Limb (tissue), 2 donors: ENCODE results near the gene CRYM.
"Not testable (repeated sequence)": the region's sequence is repeated elsewhere in the genome, so short reads cannot be mapped to it uniquely, and the experiment has no call there.

ENCODE experiments used
- DNase-seq, 2 donors: peaks; one replicate each; pipeline ENCODE4 v3.0.0-alpha.2; 2016; ENCODE audit errors: extremely low spot score in 2 of 2

Gene CRYM

GRCh38 chr16:21279501-21279900 is 1.4 kb upstream of the CRYM start:
- no peak for DNase-seq

- DNase-seq = no peak
Measured at GRCh38 chr16:21277045-21277926, 804 bp downstream of the CRYM start.

- DNase-seq = no peak
Measured at GRCh38 chr16:21276090-21276489, 2.0 kb downstream of the CRYM start.

GRCh38 chr16:21275529-21275928 is 2.6 kb downstream of the CRYM start:
- DNase-seq = no peak

GRCh38 chr16:21274172-21274726 is 3.8 kb downstream of the CRYM start:
- no peak for DNase-seq

DNA sequence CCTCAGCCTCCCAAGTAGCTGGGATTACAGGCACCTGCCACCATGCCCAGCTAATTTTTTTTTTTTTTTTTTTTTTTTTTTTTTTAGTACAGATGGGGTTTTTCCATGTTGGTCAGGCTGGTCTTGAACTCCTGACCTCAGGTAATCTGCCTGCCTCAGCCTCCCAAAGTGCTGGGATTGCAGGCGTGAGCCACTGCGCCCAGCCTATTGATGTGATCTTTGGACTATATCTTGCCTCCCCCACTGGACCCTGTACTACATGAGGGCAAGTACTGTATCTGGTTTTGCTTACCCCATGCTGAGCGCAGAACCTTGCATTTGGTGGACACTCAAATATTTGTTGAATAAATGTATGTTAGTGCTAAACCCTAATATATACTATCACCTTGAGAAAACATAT is 5.3 kb downstream of the CRYM start:
- DNase-seq = not testable (repeated sequence)

DNA sequence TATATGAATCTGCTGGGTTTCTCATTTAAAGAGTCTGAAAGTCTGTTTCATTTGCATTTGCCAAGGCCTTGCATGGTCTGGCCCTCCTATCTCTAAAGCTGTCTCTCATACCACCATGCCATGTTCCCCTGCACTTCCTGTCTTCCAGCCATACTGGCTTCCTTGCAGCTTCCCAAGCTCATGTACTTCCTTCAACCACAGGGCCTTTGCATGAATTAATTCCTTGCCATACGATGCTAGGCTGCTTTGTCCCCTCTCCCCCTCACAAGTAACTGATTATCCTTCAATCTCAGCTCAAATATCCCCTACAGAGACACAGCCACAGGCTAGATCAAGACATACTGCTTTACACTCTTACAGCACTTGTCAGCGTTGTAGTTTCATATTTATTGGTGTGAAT is 5.8 kb downstream of the CRYM start:
- no peak for DNase-seq

DNA sequence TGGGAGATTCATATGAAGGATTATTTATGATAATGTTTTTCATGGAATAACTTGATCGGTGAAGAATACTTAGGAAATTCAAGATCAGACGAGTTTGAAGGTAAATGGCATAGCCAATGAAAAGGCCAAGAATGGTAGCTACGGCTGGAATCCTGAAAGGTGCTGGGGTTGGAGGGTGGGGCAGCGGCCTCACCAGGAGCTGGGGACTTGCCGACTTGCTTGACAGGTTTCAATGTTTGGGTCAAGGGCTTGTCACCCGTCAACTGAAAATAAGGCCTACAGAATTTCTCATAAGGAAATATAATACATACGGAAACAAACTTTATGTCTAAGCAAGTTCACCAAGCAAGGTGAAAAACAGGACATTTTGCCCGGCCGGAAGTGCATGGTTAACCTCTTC is 9.9 kb downstream of the CRYM start:
- no peak for DNase-seq

DNA sequence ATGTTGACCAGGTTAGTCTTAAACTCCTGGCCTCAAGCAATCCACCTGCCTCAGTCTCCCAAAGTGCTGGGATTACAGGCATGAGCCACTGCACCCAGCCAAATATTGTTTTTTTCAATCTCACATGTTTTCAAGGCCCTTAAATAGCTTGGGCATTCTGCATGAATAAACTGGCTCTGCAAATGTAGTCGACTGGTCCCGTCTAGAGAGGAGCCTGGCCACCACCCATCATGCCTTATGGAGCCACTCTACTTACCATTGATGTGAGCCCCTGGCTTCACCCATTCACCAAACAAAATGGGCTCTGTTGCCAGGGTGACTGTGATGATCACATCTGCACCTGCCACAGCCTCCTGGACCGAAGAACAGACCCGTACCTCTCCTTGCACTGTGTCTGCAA is 10.8 kb downstream of the CRYM start:
- DNase-seq = no peak

DNA sequence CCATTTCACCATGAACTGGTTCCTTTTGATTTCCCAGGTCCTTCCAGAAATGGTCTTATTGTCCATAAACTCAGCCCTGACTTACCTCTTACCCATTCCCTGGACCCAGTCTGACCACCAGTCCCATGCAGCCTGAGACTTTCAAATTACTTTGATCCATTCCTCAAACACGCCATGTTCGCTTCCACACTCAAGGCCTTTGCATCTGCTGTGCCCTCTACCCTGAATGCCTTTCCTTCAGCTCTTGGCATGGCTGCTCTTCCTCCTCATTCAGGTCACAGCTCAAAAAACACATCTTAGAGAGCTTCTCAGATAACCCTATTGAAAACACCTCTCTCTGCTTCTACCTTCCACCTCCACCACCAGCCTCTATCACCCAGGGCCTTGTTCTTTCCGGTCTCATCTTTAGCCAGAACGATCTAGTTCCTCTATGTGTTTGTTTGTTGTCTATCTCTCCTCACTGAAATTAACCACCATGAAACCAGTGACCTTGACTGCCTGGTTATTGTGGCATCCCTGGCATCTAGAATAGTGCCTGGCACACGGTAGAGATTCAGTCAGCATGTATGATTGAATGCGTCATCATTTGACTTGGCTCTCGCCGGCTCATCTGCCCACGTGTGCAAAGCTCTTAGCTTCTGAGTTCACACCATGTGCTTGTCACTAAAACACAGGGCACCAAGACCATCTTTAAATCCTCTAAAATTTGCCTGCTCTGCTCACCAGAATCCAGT is 12.8 kb downstream of the CRYM start:
- DNase-seq = no peak

DNA sequence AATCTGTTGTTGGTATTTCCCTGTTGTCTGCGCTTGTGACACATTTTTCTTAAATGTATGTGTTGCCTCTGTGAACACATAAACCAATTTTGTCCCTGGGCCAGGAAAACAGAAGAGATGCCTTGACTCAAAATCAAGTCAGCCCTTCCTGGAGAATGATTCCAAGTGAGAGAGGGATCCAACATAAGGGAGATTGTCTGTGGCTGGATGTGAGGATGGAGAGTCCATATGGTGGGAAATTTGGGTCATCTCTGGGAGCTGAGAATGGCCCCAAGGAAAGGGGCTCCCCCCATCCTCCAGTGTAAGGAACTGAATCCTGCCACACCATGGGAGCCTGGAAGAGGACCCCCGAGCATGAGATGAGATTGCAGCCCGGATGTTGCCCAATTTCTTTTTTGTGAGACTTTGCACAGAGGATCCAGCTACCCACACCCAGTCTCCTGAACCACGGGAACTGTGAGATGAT is 13.5 kb downstream of the CRYM start:
- DNase-seq = no peak

GRCh38 chr16:21263640-21264570 is 14.2 kb downstream of the CRYM start:
- DNase-seq = peak; percentile 34

- DNase-seq = no peak
Measured at GRCh38 chr16:21262779-21263639, 15.1 kb downstream of the CRYM start.

GRCh38 chr16:21260870-21261791 is 17.0 kb downstream of the CRYM start:
- no peak for DNase-seq

- no peak for DNase-seq
Measured at GRCh38 chr16:21257284-21257683, 20.8 kb downstream of the CRYM start.

DNA sequence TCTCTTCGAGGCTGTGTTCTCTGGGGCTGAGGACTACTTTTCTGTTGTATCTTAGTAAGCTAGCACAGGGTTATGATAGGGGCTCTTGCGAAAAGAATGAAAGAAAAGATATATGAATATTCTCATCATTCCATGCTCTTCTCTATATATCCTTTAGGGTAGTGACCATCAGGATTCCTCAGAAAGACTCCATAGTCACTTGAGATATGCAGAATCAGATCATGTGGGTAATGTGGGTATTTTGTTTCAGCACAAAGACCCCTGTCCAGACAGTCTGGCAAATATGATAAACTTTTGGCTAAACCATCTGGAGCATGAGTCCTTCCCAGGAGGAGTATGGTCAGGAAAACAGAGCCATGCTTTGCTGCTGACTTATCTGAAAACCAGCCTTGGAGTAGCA is 21.5 kb downstream of the CRYM start:
- DNase-seq = no peak

DNA sequence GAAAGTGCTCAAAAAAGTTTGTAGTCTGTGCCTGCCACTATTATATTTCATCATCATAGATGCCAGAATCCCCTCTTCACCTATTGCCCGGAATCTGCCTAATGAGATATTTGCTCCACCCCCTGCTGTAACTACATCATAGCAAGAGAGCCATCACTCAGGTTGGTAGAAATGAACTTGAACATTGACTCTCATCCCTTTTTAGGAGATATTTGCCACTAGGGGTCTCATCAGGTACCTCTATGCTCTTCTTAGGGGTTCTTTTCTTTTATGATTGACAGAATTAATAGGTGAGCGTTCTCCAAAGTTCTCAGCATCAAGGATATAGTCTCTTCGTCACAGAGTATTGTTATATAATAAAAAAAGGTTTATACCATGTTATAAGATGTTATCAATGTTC is 24.6 kb downstream of the CRYM start:
- DNase-seq = no peak

- DNase-seq = no peak
Measured at GRCh38 chr16:21250072-21250923, 27.8 kb downstream of the CRYM start.
